K562 (cell line): ENCODE results near the gene ASPHD2. TPM values are rescaled to one million over a fixed set of nuclear protein-coding genes. Genes with fewer than 3 reads are reported as not detected.

ENCODE experiments used
- ATAC-seq: fragments of 200-7000 bp; cut with Tn5 transposase; 3 replicates; pipeline ENCODE4 v1.9.1; 2020; ENCODE audit warnings: moderate library complexity
- BruUV-seq: library from RNA; stranded (reverse); fragments of 400-500 nt; replicated peaks from 2 replicates; lab custom pipeline; 2021; lab: Mats Ljungman, UMichigan
- CTCF ChIA-PET: fragments of 300-600 bp; formaldehyde crosslinking; extraction: SDS; loops from one replicate; lab custom pipeline; 2021; ENCODE audit warnings: low intra/inter-chr PET ratio; lab: Yijun Ruan, JAX
- POLR2A ChIA-PET: fragments of 300-600, 350-650 bp; sonication (Branson Sonifier 250); formaldehyde crosslinking; extraction: SDS; loops from one replicate; lab custom pipeline; 2021; ENCODE audit warnings: antibody characterized with exemption, inconsistent platforms; lab: Yijun Ruan, JAX
- DNase-seq, 4 experiments: peaks; one replicate each; pipeline versions ENCODE4 v3.0.0 to v3.0.0-alpha.2; 2011 to 2018; ENCODE audit warnings: low spot score in 3 of 4, mixed read lengths in 3 of 4; ENCODE audit errors: extremely low read depth in 1 of 4
- FAIRE-seq: peaks from 2 replicates; lab custom pipeline; 2011; peaks lifted over from hg19 to GRCh38; lab: Jason Lieb, UNC
- H2AFZ ChIP-seq: 2 replicates; pipeline ENCODE4 v1.6.0; 2011; ENCODE audit warnings: low read depth, low read length, control low read depth, inconsistent platforms
- H3K27ac ChIP-seq: fragments of 200-600 bp; 3 replicates; pipeline ENCODE4 v1.8.0; 2011; ENCODE audit warnings: low read depth, mild to moderate bottlenecking, control low read depth, inconsistent platforms, low read length, moderate library complexity, mixed read lengths; ENCODE audit errors: extremely low read depth
- H3K27me3 ChIP-seq, 2 experiments: fragments of 300-600 bp in 1 of 2; 2 replicates in 1 of 2; 3 replicates in 1 of 2; pipeline versions ENCODE4 v1.6.0 to v1.8.0; 2011; ENCODE audit warnings: inconsistent platforms in 2 of 2, low read length in 2 of 2, mild to moderate bottlenecking in 1 of 2, mixed read lengths in 1 of 2, moderate library complexity in 1 of 2; ENCODE audit not compliant: control insufficient read depth in 2 of 2, insufficient read depth in 2 of 2
- H3K36me3 ChIP-seq: fragments of 300-600 bp; 3 replicates; pipeline ENCODE4 v1.8.0; 2011; ENCODE audit warnings: mild to moderate bottlenecking, low read length, inconsistent platforms; ENCODE audit not compliant: control insufficient read depth, insufficient read depth
- H3K4me1 ChIP-seq, 2 experiments: fragments of 200-600 bp in 1 of 2; replicated peaks in 1 of 2; 2 replicates in 1 of 2; 3 replicates in 1 of 2; pipeline versions ENCODE4 v1.5.1 to v1.8.0; 2011; ENCODE audit warnings: inconsistent platforms in 2 of 2, low read length in 2 of 2, mild to moderate bottlenecking in 1 of 2, mixed read lengths in 1 of 2, moderate library complexity in 1 of 2; ENCODE audit not compliant: control insufficient read depth in 2 of 2, insufficient read depth in 2 of 2
- H3K4me2 ChIP-seq: 2 replicates; pipeline ENCODE4 v1.6.1; 2011; ENCODE audit warnings: low read length, control low read depth, inconsistent platforms, mixed read lengths; ENCODE audit not compliant: insufficient read depth
- H3K4me3 ChIP-seq: fragments of 200-600 bp; sonication (generic), shearing (Covaris generic); 2 replicates; pipeline ENCODE4 v1.5.1; 2016; ENCODE audit warnings: control low read depth, inconsistent platforms
- H3K79me2 ChIP-seq: fragments of 200-600 bp; 3 replicates; pipeline ENCODE4 v1.8.0; 2011; ENCODE audit warnings: low read length, inconsistent platforms; ENCODE audit not compliant: control insufficient read depth, insufficient read depth
- H3K9ac ChIP-seq, 2 experiments: 2 replicates each; pipeline versions ENCODE4 v1.6.0 to v1.6.1; 2011; ENCODE audit warnings: low read depth in 2 of 2, low read length in 2 of 2, control low read depth in 1 of 2, inconsistent platforms in 1 of 2, mild to moderate bottlenecking in 1 of 2, mixed read lengths in 1 of 2; ENCODE audit not compliant: insufficient read depth in 1 of 2
- H3K9me1 ChIP-seq: one replicate; pipeline ENCODE4 v1.6.0; 2011; ENCODE audit warnings: inconsistent platforms, mild to moderate bottlenecking, low read length, moderate library complexity; ENCODE audit not compliant: control insufficient read depth, insufficient read depth
- H3K9me3 ChIP-seq: replicated peaks from 2 replicates; pipeline ENCODE4 v1.5.1; 2011; ENCODE audit warnings: low read depth, low read length, inconsistent platforms; ENCODE audit not compliant: control insufficient read depth, insufficient read depth
- H4K20me1 ChIP-seq: replicated peaks from 2 replicates; pipeline ENCODE4 v1.6.1; 2011; ENCODE audit warnings: low read length, inconsistent platforms, mixed read lengths; ENCODE audit not compliant: control insufficient read depth, insufficient read depth
- BCOR ChIP-seq: fragments of 450-650 bp; IDR thresholded peaks from 2 replicates; pipeline ENCODE4 v1.6.1; 2016
- BRCA1 ChIP-seq, 2 experiments: fragments of 450-650 bp in 1 of 2; sonication (generic) in 1 of 2; formaldehyde crosslinking in 1 of 2; IDR thresholded peaks; 2 replicates each; pipeline versions ENCODE4 v1.5.0 to v1.6.1; 2017 to 2020; ENCODE audit warnings: mild to moderate bottlenecking in 1 of 2, missing genetic modification reagents in 1 of 2
- ILK ChIP-seq: fragments of 450-650 bp; IDR thresholded peaks from 2 replicates; pipeline ENCODE4 v1.6.1; 2016; ENCODE audit warnings: missing genetic modification characterization, low read depth, mild to moderate bottlenecking, missing compliant biosample characterization, moderate library complexity, borderline replicate concordance
- KDM1A ChIP-seq, 2 experiments: fragments of 450-650 bp; IDR thresholded peaks; 2 replicates each; pipeline ENCODE4 v1.6.1; 2016; ENCODE audit warnings: mild to moderate bottlenecking in 2 of 2
- NBN ChIP-seq: fragments of 450-650 bp; IDR thresholded peaks from 2 replicates; pipeline ENCODE4 v1.6.1; 2016; ENCODE audit warnings: low read depth, mild to moderate bottlenecking
- NCOR1 ChIP-seq: fragments of 450-650 bp; IDR thresholded peaks from 2 replicates; pipeline ENCODE4 v1.6.1; 2016; ENCODE audit warnings: mild to moderate bottlenecking, moderate library complexity
- NONO ChIP-seq, 2 experiments: fragments of 200-400 bp in 1 of 2; fragments of 450-650 bp in 1 of 2; formaldehyde crosslinking in 1 of 2; IDR thresholded peaks; 2 replicates each; pipeline ENCODE4 v1.6.1; 2017; ENCODE audit warnings: low read depth in 2 of 2, mild to moderate bottlenecking in 2 of 2, moderate library complexity in 2 of 2, low read length in 1 of 2
- POLR2G ChIP-seq: fragments of 200-400 bp; formaldehyde crosslinking; IDR thresholded peaks from 2 replicates; pipeline ENCODE4 v1.6.1; 2017; ENCODE audit warnings: low read depth, mild to moderate bottlenecking, antibody characterized with exemption, low read length, moderate library complexity
- RBM25 ChIP-seq: fragments of 200-400 bp; formaldehyde crosslinking; IDR thresholded peaks from 2 replicates; pipeline ENCODE4 v1.6.1; 2018; ENCODE audit warnings: low read length, low read depth, moderate library complexity; ENCODE audit not compliant: severe bottlenecking
- RCOR1 ChIP-seq, 2 experiments: IDR thresholded peaks; 2 replicates each; pipeline ENCODE4 v1.6.1; 2012; ENCODE audit warnings: low read depth in 2 of 2, low read length in 2 of 2, borderline replicate concordance in 1 of 2, improper control_type of control experiment in 1 of 2
- SMARCA5 ChIP-seq: fragments of 450-650 bp; IDR thresholded peaks from 2 replicates; pipeline ENCODE4 v1.6.1; 2016
- SPI1 ChIP-seq: IDR thresholded peaks from 2 replicates; pipeline ENCODE4 v1.6.1; 2011; ENCODE audit warnings: low read depth, low read length, control low read depth, borderline replicate concordance
- TRIM24 ChIP-seq, 2 experiments: fragments of 450-650 bp; IDR thresholded peaks; 2 replicates each; pipeline ENCODE4 v1.6.1; 2016
- ZKSCAN8 ChIP-seq: fragments of 200-800 bp; sonication (Bioruptor generic); IDR thresholded peaks from 2 replicates; pipeline ENCODE4 v1.6.1; 2016; ENCODE audit warnings: missing genetic modification characterization, missing compliant biosample characterization
- ZNF217 ChIP-seq: sonication (generic); formaldehyde crosslinking; IDR thresholded peaks from 2 replicates; pipeline ENCODE4 v1.8.0; 2022; ENCODE audit warnings: mild to moderate bottlenecking, missing genetic modification reagents
- ZNF699 ChIP-seq: fragments of 250-450 bp; sonication (Bioruptor Pico); IDR thresholded peaks from 2 replicates; pipeline ENCODE4 v1.8.0; 2021; ENCODE audit warnings: mild to moderate bottlenecking, moderate library complexity; ENCODE audit not compliant: insufficient replicate concordance
- WGBS: fragments of 100-300 bp; shearing (Covaris generic); methylation state at CpG from one replicate; pipeline ENCODE4 v1.1.6; 2016; ENCODE audit warnings: low coverage, mixed read lengths; ENCODE audit not compliant: insufficient coverage; ENCODE audit errors: missing lambda C conversion rate; 5-methylcytosine and 5-hydroxymethylcytosine counted together
- in situ Hi-C: fragments of 300-500 bp; cut with MboI; formaldehyde crosslinking; loops from 4 replicates; pipeline ENCODE4 v1.15.0; 2018; ENCODE audit warnings: inconsistent platforms, mixed read lengths
- intact Hi-C: fragments of 100-400 bp; cut with micrococcal nuclease; formaldehyde crosslinking; loops from 2 replicates; pipeline ENCODE4 v1.14.2; 2022
- polyA plus RNA-seq, 8 experiments: library from polyadenylated mRNA; depleted of rRNA in 4 of 8; stranded (reverse) in 5 of 8; unstranded in 3 of 8; fragments of >200 nt; fragmentation: Nextera tagmentation in 2 of 8; fragmentation: Illumina TruSeq in 1 of 8; extraction: Ambion mirVana in 2 of 8; extraction: Trizol in 1 of 8; gene quantifications; 2 replicates each; pipeline versions ENCODE4 v1.2.1 to v1.2.3, GENCODE V29; 2011 to 2014; ENCODE audit warnings: inconsistent platforms in 1 of 8, missing spikeins in 1 of 8
- total RNA-seq, 7 experiments: library from RNA; depleted of rRNA in 6 of 7; stranded (reverse); fragments of >200 nt in 6 of 7; fragmentation: Illumina TruSeq in 2 of 7; extraction: Trizol in 2 of 7; gene quantifications; 2 replicates each; pipeline versions ENCODE4 v1.2.1 to v1.2.3, GENCODE V29; 2011 to 2021; ENCODE audit warnings: low replicate concordance in 1 of 7
- TF ChIP-seq, protein P1 (sequence below): sonication (generic); formaldehyde crosslinking; IDR thresholded peaks from 2 replicates; pipeline ENCODE4 v1.8.0; 2022; ENCODE audit warnings: mild to moderate bottlenecking, missing genetic modification reagents
- TF ChIP-seq, protein P2 (sequence below), 2 experiments: IDR thresholded peaks; 2 replicates each; pipeline ENCODE4 v1.6.1; 2012; ENCODE audit warnings: improper control_type of control experiment in 2 of 2, low read depth in 2 of 2, low read length in 2 of 2, borderline replicate concordance in 1 of 2
- TF ChIP-seq, protein P3 (sequence below): fragments of 250-450 bp; sonication (Bioruptor Pico); IDR thresholded peaks from 2 replicates; pipeline ENCODE4 v1.5.0; 2021

Gene ASPHD2
- total and polyA plus RNA-seq, 9 of the 15 experiments (the other 6 are each of a cell fraction or from before 2014, with no cell fraction given) = 0.18 to 0.64 (median 0.36) TPM

DNA sequence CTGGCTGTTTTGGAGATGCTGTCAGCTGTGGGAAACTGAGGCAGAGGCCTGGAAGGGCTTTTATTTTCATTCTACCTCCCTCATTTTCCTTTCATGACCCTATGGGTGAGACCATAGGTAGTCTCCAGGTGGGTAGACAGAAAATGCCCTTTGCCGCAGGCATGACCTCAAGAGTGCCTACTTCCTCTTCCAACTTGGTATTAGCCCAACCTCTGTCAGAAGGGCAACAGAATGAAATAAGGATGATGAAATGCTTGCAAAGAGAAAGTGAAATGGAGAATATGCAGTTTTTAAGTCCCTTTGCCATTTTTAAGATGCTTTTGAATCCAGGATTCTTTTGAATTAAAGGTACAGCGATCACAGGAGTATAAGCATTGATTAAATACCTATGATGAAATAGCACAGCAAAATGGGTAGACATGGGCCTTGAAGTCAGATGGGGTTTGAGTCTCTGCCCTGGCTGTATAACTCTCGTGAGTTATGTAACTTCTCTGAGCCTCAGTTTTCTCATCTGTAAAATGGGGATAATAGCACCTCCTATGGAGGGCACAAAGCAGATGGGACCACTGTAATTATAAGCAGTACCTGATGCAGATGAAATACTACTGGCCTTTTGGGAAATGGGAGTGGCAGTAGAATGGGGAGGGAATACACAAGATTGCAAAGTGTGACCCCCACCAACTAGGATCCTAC, 3.7 kb downstream of the ASPHD2 start:
- H3K27me3 ChIP-seq = peaks cover 2 to 6% of the 10 kb centered on the region in 2 experiments; a peak in 3 of 5 replicates
- no peaks in the 10 kb centered on the region for H3K79me2 ChIP-seq
- no peaks in the 10 kb centered on the region for H3K36me3 ChIP-seq
- no peak overlapping the region for H2AFZ ChIP-seq
- no peaks in the 10 kb centered on the region for H3K9me3 ChIP-seq
- H4K20me1 ChIP-seq = no peaks in the 10 kb centered on the region
- peaks cover 0 to 36% of the 10 kb centered on the region in 2 experiments; a peak in 3 of 5 replicates for H3K4me1 ChIP-seq
- WGBS = 50% methylated on average over 3 of the region's 3 CpGs
- in situ Hi-C loops (no loop called here), intact Hi-C loops (no loop called here)
- no peak overlapping the region for H3K27ac ChIP-seq
- H3K9me1 ChIP-seq = no peaks in the 10 kb centered on the region
- POLR2A ChIA-PET = no interaction called here
- CTCF ChIA-PET = no interaction called here
- no TSS peak for BruUV-seq
- no peak overlapping the region for H3K4me3 ChIP-seq
- no peak for FAIRE-seq
- H3K4me2 ChIP-seq = no peak overlapping the region
- ATAC-seq = no peak
- H3K9ac ChIP-seq = no peak overlapping the region
- DNase-seq = no peak
- TF ChIP-seq NBN (no peak), KDM1A (IDR thresholded peaks at IDR 0.05) (peak; percentile 34 to 61; a peak in 1 of 4 replicates), RCOR1 (IDR thresholded peaks at IDR 0.05; ENCODE audit: borderline replicate concordance in 1 of 2, low read depth in 2 of 2, low read length in 2 of 2) (0 out of 4 replicates have a peak, but pooled peaks of 1 of the 2 experiments have one; percentile 32), ILK (tag) (no peak), POLR2G (no peak), ZKSCAN8 (CRISPR knock-in tag) (no peak), BRCA1 (IDR thresholded peaks at IDR 0.05) (no peak), BRCA1 (CRISPR knock-in tag; IDR thresholded peaks at IDR 0.05) (no peak), TRIM24 (IDR thresholded peaks at IDR 0.05) (peak in 1 of 2 experiments; percentile 23; a peak in 2 of 4 replicates), ZNF217 (CRISPR knock-in tag) (no peak), NCOR1 (no peak), NONO (IDR thresholded peaks at IDR 0.05; ENCODE audit: low read depth in 2 of 2, low read length in 1 of 2) (no peak), ZNF699 (CRISPR knock-in tag) (no peak), BCOR (peak; percentile 91), RBM25 (peak; percentile 92), SPI1 (no peak), SMARCA5 (0 out of 2 replicates have a peak, but pooled peaks have one; percentile 52)
- TF ChIP-seq, protein P1, sequence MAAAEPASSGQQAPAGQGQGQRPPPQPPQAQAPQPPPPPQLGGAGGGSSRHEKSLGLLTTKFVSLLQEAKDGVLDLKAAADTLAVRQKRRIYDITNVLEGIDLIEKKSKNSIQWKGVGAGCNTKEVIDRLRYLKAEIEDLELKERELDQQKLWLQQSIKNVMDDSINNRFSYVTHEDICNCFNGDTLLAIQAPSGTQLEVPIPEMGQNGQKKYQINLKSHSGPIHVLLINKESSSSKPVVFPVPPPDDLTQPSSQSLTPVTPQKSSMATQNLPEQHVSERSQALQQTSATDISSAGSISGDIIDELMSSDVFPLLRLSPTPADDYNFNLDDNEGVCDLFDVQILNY (CRISPR knock-in tag) = no peak
- TF ChIP-seq, protein P2, sequence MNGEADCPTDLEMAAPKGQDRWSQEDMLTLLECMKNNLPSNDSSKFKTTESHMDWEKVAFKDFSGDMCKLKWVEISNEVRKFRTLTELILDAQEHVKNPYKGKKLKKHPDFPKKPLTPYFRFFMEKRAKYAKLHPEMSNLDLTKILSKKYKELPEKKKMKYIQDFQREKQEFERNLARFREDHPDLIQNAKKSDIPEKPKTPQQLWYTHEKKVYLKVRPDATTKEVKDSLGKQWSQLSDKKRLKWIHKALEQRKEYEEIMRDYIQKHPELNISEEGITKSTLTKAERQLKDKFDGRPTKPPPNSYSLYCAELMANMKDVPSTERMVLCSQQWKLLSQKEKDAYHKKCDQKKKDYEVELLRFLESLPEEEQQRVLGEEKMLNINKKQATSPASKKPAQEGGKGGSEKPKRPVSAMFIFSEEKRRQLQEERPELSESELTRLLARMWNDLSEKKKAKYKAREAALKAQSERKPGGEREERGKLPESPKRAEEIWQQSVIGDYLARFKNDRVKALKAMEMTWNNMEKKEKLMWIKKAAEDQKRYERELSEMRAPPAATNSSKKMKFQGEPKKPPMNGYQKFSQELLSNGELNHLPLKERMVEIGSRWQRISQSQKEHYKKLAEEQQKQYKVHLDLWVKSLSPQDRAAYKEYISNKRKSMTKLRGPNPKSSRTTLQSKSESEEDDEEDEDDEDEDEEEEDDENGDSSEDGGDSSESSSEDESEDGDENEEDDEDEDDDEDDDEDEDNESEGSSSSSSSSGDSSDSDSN (IDR thresholded peaks at IDR 0.05; ENCODE audit: borderline replicate concordance in 1 of 2, low read depth in 2 of 2, low read length in 2 of 2) = no peak
- TF ChIP-seq, protein P3, sequence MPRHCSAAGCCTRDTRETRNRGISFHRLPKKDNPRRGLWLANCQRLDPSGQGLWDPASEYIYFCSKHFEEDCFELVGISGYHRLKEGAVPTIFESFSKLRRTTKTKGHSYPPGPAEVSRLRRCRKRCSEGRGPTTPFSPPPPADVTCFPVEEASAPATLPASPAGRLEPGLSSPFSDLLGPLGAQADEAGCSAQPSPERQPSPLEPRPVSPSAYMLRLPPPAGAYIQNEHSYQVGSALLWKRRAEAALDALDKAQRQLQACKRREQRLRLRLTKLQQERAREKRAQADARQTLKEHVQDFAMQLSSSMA (CRISPR knock-in tag) = no peak
